Measurements from ENCODE around the gene UMODL1.

Gene UMODL1

DNA sequence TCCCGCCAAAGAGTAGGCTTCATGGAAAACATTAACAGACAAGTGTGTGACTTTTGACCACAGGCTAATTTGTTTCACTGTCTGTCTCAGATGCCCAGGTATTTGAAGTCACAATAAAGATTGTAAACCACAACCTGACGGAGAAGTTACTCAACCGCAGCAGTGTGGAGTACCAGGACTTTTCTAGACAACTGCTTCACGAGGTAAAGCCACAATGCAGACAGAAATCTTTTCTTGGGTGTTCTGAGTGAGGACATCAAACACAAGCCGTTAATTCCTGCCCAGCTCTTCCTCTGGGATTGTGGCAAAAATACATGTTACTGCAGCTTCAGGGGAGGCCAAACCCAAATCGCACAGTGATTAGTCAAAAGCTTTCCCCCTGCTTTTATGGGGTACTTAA lies 31.0 kb downstream of the UMODL1 start:
- H3K27ac ChIP-seq: no peak overlapping the region
- TF ChIP-seq, protein P1, sequence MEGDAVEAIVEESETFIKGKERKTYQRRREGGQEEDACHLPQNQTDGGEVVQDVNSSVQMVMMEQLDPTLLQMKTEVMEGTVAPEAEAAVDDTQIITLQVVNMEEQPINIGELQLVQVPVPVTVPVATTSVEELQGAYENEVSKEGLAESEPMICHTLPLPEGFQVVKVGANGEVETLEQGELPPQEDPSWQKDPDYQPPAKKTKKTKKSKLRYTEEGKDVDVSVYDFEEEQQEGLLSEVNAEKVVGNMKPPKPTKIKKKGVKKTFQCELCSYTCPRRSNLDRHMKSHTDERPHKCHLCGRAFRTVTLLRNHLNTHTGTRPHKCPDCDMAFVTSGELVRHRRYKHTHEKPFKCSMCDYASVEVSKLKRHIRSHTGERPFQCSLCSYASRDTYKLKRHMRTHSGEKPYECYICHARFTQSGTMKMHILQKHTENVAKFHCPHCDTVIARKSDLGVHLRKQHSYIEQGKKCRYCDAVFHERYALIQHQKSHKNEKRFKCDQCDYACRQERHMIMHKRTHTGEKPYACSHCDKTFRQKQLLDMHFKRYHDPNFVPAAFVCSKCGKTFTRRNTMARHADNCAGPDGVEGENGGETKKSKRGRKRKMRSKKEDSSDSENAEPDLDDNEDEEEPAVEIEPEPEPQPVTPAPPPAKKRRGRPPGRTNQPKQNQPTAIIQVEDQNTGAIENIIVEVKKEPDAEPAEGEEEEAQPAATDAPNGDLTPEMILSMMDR (conservative IDR thresholded peaks at IDR 0.05): no peak
- TF ChIP-seq ZFX (IDR thresholded peaks at IDR 0.05): no peak

DNA sequence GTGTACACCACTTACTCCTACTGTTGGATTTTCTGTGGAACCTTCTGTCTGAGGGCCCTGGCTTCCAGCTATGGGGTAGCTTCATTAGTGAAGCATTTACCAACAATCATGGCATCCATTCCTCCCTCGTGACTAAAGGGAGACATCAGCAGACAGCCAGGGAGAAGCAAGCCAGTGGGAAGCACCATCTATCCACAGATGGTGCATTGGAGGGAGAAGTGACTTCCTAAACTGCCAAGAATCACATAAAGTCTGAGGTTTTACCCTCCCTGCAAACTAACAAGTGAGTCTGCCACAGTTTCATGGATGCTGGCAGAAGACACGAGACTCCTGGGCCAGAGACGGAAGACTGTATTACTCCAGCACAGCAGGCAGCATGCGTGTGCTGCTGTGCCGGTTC lies 31.4 kb downstream of the UMODL1 start:
- TF ChIP-seq, protein P1 (conservative IDR thresholded peaks at IDR 0.05): no peak
- no peak for TF ChIP-seq ZFX (IDR thresholded peaks at IDR 0.05)
- H3K27ac ChIP-seq: no peak overlapping the region

DNA sequence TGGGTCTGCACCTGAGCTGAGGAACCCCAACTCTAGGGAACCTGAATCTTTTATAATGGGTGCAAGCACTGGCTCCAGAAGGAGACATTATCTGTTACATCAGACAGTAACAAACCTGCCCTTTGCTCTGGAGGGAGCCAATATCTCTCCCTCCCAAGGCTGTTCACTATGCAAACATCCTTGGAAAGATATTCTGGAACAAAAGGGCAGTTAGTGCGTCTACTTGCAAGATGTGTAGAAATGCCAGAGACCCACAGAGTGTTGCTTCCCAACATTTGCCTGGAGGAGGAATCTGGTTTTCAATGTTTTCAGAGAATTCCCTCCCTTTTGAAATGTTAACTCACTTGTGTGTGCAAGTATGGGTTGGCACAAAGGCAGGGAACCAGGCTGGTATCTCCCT lies 31.9 kb downstream of the UMODL1 start:
- no peak overlapping the region for H3K27ac ChIP-seq
- no peak for TF ChIP-seq ZFX (IDR thresholded peaks at IDR 0.05)
- TF ChIP-seq, protein P1 (conservative IDR thresholded peaks at IDR 0.05): no peak

DNA sequence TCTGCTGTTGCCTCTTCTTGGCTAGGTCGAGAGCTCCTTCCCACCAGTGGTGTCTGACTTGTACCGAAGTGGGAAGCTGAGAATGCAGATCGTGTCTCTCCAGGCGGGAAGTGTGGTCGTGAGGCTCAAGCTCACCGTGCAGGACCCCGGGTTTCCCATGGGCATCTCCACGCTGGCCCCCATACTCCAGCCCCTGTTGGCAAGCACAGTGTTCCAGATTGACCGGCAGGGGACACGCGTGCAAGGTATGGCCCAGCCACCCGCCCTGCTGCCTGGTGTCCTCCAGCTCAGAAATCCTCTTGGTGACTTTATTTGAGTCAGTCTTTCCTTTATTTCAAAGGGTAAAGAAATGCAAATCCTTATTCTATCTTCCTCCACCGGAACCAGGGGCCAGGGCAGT lies 32.7 kb downstream of the UMODL1 start:
- TF ChIP-seq, protein P1 (conservative IDR thresholded peaks at IDR 0.05): no peak
- TF ChIP-seq ZFX (IDR thresholded peaks at IDR 0.05): no peak
- H3K27ac ChIP-seq: no peak overlapping the region

DNA sequence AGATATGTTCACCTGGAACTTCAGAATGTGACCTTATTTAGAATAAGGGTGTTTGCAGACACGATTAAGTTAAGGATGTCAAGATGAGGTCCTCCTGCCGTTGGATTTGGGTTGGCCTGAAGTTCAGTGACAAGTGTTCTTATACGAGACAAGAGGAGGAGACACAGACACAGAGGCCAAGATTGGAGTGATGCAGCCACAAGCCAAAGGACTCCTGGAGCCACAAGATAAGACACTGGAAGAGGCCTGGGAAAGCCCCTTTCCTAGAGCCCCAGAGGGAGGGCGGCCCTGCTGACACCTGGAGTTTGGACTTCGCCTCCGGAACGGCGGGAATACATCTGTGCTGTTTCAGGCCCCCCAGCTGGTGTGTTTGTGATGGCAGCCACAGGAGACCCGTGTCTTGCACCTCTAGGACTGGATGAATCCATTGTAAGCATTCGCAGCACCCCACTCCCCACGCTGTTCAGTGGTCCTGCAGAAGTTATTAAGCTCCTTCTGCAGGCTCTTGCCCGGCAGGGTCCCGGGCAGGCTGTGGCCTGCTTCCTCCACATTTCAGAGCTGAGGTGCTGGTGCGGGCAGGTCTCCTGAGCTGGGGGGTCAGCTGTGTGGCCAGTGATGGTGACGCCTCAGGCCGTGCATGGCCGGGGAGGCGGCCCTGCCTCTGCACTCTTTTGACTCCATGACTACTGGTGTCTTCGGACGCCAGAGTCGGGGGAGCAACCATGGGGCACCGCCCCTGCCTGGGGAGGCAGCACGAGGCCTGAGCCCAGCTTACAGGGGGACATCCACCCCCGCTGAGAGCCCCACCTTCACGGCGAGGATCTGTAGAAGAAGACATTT lies 34.6 kb downstream of the UMODL1 start:
- no peak overlapping the region for H3K27ac ChIP-seq
- TF ChIP-seq, protein P1 (conservative IDR thresholded peaks at IDR 0.05): no peak
- TF ChIP-seq ZFX (IDR thresholded peaks at IDR 0.05): no peak

DNA sequence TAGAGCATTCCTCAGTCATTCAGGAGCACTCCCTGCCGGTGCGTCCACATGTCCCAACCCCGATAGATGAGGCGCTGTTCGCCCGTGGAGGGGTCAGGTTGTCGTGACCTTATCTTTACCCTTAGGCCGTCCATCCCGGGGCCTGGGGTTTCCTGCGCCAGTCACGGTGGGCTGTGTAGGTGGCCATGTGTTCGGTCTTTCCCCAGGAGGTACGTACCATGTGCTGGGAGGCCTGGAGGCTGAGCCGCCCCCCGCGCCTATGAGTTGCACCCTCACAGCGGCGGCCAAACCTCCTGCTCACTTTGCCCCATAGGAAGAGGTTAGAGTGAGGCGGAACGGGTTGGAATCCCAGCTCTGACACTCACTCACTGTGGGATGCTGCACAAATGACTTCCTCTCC lies 35.3 kb downstream of the UMODL1 start:
- no peak for TF ChIP-seq ZFX (IDR thresholded peaks at IDR 0.05)
- TF ChIP-seq, protein P1 (conservative IDR thresholded peaks at IDR 0.05): no peak
- no peak overlapping the region for H3K27ac ChIP-seq

DNA sequence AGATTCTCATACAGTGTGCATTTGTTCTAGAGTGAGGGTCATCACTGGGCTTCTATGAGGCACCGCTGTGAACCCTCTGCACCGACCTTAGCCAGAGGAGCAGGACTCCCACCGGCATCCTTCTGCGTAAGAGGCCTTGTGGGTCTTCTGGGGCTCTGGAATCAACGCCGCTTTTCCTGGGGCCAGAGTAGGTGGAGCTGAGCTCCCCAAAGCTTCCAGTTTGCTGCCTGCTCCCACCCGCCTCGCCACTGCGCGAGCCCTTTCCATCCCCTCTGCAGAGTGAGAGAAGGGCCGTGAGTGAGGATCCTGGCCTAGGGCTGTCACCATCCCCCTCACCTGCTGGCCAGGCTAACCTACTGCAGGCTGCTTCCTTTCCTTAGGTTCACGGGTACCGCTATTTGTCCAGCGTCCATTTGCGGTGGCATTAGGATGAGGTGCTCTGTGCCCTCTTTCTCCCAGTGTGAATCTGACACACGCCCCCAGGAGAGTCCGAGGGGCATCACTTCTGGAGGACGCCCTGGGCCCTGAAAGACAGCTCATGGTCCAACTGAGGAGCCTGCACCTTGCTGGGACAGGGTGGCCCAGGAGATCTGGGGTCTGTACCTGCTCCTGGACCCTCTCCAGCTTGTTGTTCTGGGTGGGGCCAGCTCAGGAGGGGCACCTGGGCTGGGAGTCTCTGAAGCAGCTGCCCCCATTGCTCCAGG lies 36.2 kb downstream of the UMODL1 start:
- TF ChIP-seq, protein P1 (conservative IDR thresholded peaks at IDR 0.05): no peak
- no peak for TF ChIP-seq ZFX (IDR thresholded peaks at IDR 0.05)

More for the DNA sequence above, 36.2 kb downstream of the UMODL1 start:
- H3K27ac ChIP-seq: no peak overlapping the region; the same call in 1 of the 2 replicates
